OCI-M1 (cell line): Measurements from ENCODE around the gene LYPD6.

Experiments
- DNase-seq: peaks from one replicate; lab custom pipeline; 2025; lab: John Stamatoyannopoulos, UW

LYPD6 gene

GRCh38 chr2:149507974-149508373, 177.6 kb downstream of the LYPD6 start:
- DNase-seq: no peak

GRCh38 chr2:149513461-149513860, 183.1 kb downstream of the LYPD6 start:
- DNase-seq: no peak
